Liver (tissue), 9 donors: Measurements from ENCODE around the gene ZFAND3. TPM values are rescaled to one million over a fixed set of nuclear protein-coding genes. Genes with fewer than 3 reads are reported as not detected.

ENCODE experiments used
- DNase-seq: peaks from one replicate; pipeline ENCODE4 v3.0.0-alpha.2; 2017; ENCODE audit warnings: low spot score
- H3K27ac ChIP-seq, 2 donors: one replicate each; pipeline ENCODE4 v1.7.0; 2013; ENCODE audit warnings: inconsistent platforms in 2 of 2, low read length in 2 of 2, control low read depth in 1 of 2, low read depth in 1 of 2, mild to moderate bottlenecking in 1 of 2
- H3K27me3 ChIP-seq, 4 donors: one replicate each; pipeline versions ENCODE4 v1.6.1 to v1.7.0; 2013; ENCODE audit warnings: low read length in 3 of 4, inconsistent platforms in 1 of 4, mild to moderate bottlenecking in 1 of 4, moderate library complexity in 1 of 4; ENCODE audit not compliant: control insufficient read depth in 4 of 4, insufficient read depth in 4 of 4
- H3K36me3 ChIP-seq, 4 donors: one replicate each; pipeline versions ENCODE4 v1.6.1 to v1.7.0; 2013; ENCODE audit warnings: low read length in 3 of 4, mild to moderate bottlenecking in 3 of 4, low read depth in 1 of 4, moderate library complexity in 1 of 4; ENCODE audit not compliant: control insufficient read depth in 4 of 4, insufficient read depth in 3 of 4
- H3K4me1 ChIP-seq, 4 donors: one replicate each; pipeline versions ENCODE4 v1.6.1 to v1.7.0; 2013; ENCODE audit warnings: low read length in 3 of 4, mild to moderate bottlenecking in 3 of 4, moderate library complexity in 1 of 4; ENCODE audit not compliant: control insufficient read depth in 4 of 4, insufficient read depth in 4 of 4
- H3K4me3 ChIP-seq, 3 donors: one replicate each; pipeline versions ENCODE4 v1.6.1 to v1.7.0; 2013; ENCODE audit warnings: low read length in 3 of 3, control low read depth in 1 of 3, low read depth in 1 of 3, mild to moderate bottlenecking in 1 of 3
- H3K9ac ChIP-seq, 2 donors: one replicate each; pipeline ENCODE4 v1.7.0; 2013; ENCODE audit warnings: low read length in 2 of 2, mild to moderate bottlenecking in 2 of 2, moderate library complexity in 2 of 2, control low read depth in 1 of 2, low read depth in 1 of 2
- H3K9me3 ChIP-seq, 4 donors: one replicate each; pipeline versions ENCODE4 v1.6.1 to v1.7.0; 2013; ENCODE audit warnings: low read length in 3 of 4; ENCODE audit not compliant: control insufficient read depth in 4 of 4
- EGR1 ChIP-seq, 2 donors: IDR thresholded peaks; 2 replicates each; pipeline ENCODE4 v1.6.1; 2016 to 2018; ENCODE audit warnings: antibody characterized with exemption in 2 of 2, low read depth in 2 of 2
- FOXA1 ChIP-seq: IDR thresholded peaks from 2 replicates; pipeline ENCODE4 v1.6.1; 2016; ENCODE audit warnings: antibody characterized with exemption
- FOXA2 ChIP-seq: IDR thresholded peaks from 2 replicates; pipeline ENCODE4 v1.6.1; 2016; ENCODE audit warnings: antibody characterized with exemption
- HNF4G ChIP-seq: IDR thresholded peaks from 2 replicates; pipeline ENCODE4 v1.6.1; 2016; ENCODE audit warnings: antibody characterized with exemption
- RAD21 ChIP-seq, 2 donors: IDR thresholded peaks; 2 replicates each; pipeline ENCODE4 v1.6.1; 2016; ENCODE audit warnings: antibody characterized with exemption in 2 of 2, mild to moderate bottlenecking in 2 of 2
- RXRA ChIP-seq, 2 donors: IDR thresholded peaks; 2 replicates each; pipeline ENCODE4 v1.6.1; 2017 to 2018; ENCODE audit warnings: antibody characterized with exemption in 2 of 2, mild to moderate bottlenecking in 1 of 2
- TAF1 ChIP-seq: conservative IDR thresholded peaks from 2 replicates; pipeline ENCODE4 v1.6.1; 2016; ENCODE audit warnings: antibody characterized with exemption, mild to moderate bottlenecking
- YY1 ChIP-seq: IDR thresholded peaks from 2 replicates; pipeline ENCODE4 v1.6.1; 2016; ENCODE audit warnings: antibody characterized with exemption, mild to moderate bottlenecking
- WGBS: extraction: QIAGEN DNeasy Blood & Tissue Kit; methylation state at CpG from one replicate; pipeline ENCODE4 v1.1.7; 2013; 5-methylcytosine and 5-hydroxymethylcytosine counted together
- polyA plus RNA-seq, 2 donors: library from polyadenylated mRNA; stranded (reverse) in 1 of 2; unstranded in 1 of 2; fragments of 200-250 nt in 1 of 2; fragments of >200 nt in 1 of 2; fragmentation: Nextera tagmentation in 1 of 2; extraction: Ambion mirVana in 1 of 2; gene quantifications; one replicate each; pipeline versions ENCODE4 v1.2.1 to v1.2.3, GENCODE V29; 2013 to 2015
- total RNA-seq, 2 donors: library from RNA; depleted of rRNA; stranded (reverse); fragments of >200 nt; gene quantifications; one replicate each; pipeline ENCODE4 v1.2.3, GENCODE V29; 2014
- TF ChIP-seq, protein P1 (sequence below): IDR thresholded peaks from 2 replicates; pipeline ENCODE4 v1.6.1; 2016; ENCODE audit warnings: antibody characterized with exemption, mild to moderate bottlenecking
- TF ChIP-seq, protein P2 (sequence below): fragments of 150-350 bp; IDR thresholded peaks from 2 replicates; pipeline ENCODE4 v1.5.1; 2017; ENCODE audit warnings: improper control_type of control experiment, low read depth, low read length; ENCODE audit not compliant: missing input control
- TF ChIP-seq, protein P3 (sequence below): IDR thresholded peaks from 2 replicates; pipeline ENCODE4 v1.6.1; 2016; ENCODE audit warnings: antibody characterized with exemption
- TF ChIP-seq, protein P4 (sequence below): IDR thresholded peaks from 2 replicates; pipeline ENCODE4 v1.6.1; 2016; ENCODE audit warnings: antibody characterized with exemption
- donor health status: healthy.
- donor health status: healthy.
- donor health status: healthy.
- donor health status: healthy.
- donor health status: healthy.

ZFAND3 gene
- total and polyA plus RNA-seq, 4 donors: 7.7 to 37.5 (median 23.1) TPM

DNA sequence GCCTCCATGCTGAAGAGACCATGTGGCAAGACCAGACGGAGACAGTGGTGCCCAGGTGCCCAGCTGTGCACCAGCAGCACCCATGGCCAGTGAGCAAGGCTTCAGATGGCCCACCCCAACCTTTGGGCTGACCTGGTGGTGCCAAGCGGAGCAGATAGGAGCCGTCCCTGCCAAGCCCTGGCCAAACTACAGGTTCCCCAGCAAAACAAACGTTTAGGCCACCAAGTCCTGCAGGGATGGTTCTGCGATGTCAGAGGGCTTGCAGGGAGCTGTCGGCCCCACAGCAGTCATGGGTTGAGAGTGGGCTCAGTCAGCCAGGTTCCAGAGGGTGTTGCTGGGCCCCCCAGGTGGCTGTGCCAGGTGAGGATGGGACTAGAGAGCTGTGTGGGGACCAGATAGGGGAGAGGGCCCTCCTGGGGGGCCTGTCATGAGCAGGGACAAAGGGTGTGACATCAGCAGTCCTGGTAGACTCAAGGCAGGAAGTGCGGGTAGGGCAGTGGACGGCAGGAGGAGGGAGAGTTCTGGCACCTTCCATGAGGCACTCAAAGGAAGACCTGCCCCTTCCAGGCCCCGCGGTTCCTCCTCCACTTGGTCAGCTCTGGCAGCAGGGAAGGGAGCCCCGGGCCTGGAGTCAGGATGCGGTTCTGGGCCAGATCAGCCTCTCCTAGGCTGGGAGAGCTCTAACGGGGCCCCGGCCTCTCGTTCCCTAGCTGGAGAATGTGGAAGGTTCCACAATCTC lies 342.4 kb downstream of the ZFAND3 start (continued):
- TF ChIP-seq EGR1 (IDR thresholded peaks at IDR 0.05; ENCODE audit: low read depth in 2 of 2) (no peak), HNF4G (no peak), FOXA1 (no peak), RXRA (IDR thresholded peaks at IDR 0.05) (no peak), RAD21 (IDR thresholded peaks at IDR 0.05) (no peak)

DNA sequence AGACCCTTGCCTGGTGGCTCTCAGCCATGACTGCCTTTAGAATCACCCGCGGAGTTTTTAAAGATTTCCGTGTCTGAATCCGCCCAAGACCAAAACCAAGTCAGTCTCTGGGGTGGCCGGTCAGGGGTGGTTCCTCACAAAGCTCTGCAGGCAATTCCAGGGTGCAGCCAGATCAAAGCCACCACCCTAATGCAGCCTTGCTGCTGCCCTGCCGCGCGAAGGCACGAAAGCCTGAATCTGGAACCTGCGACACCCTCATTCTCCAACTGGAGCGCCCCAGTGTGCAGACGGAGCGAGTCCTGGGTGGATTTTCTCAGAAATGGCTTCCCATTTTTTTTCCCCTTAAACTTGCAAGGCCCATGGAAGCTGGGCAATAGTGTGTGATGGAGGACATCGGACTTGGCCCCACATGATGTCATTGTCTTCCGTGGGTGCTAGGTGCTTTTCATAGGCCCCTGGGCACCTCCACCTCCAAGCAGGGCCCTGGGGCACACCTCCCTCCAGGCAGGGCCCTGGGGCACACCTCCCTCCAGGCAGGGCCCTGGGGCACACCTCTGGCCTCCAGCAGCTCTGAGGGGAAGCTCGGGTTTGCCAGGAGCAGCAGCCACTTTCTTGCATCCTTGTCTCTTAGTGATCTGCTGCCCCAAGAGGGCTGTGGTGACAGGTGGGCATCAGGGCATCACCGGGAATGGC lies 343.1 kb downstream of the ZFAND3 start:
- TF ChIP-seq, protein P1, sequence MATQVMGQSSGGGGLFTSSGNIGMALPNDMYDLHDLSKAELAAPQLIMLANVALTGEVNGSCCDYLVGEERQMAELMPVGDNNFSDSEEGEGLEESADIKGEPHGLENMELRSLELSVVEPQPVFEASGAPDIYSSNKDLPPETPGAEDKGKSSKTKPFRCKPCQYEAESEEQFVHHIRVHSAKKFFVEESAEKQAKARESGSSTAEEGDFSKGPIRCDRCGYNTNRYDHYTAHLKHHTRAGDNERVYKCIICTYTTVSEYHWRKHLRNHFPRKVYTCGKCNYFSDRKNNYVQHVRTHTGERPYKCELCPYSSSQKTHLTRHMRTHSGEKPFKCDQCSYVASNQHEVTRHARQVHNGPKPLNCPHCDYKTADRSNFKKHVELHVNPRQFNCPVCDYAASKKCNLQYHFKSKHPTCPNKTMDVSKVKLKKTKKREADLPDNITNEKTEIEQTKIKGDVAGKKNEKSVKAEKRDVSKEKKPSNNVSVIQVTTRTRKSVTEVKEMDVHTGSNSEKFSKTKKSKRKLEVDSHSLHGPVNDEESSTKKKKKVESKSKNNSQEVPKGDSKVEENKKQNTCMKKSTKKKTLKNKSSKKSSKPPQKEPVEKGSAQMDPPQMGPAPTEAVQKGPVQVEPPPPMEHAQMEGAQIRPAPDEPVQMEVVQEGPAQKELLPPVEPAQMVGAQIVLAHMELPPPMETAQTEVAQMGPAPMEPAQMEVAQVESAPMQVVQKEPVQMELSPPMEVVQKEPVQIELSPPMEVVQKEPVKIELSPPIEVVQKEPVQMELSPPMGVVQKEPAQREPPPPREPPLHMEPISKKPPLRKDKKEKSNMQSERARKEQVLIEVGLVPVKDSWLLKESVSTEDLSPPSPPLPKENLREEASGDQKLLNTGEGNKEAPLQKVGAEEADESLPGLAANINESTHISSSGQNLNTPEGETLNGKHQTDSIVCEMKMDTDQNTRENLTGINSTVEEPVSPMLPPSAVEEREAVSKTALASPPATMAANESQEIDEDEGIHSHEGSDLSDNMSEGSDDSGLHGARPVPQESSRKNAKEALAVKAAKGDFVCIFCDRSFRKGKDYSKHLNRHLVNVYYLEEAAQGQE: no peak
- TF ChIP-seq, protein P2, sequence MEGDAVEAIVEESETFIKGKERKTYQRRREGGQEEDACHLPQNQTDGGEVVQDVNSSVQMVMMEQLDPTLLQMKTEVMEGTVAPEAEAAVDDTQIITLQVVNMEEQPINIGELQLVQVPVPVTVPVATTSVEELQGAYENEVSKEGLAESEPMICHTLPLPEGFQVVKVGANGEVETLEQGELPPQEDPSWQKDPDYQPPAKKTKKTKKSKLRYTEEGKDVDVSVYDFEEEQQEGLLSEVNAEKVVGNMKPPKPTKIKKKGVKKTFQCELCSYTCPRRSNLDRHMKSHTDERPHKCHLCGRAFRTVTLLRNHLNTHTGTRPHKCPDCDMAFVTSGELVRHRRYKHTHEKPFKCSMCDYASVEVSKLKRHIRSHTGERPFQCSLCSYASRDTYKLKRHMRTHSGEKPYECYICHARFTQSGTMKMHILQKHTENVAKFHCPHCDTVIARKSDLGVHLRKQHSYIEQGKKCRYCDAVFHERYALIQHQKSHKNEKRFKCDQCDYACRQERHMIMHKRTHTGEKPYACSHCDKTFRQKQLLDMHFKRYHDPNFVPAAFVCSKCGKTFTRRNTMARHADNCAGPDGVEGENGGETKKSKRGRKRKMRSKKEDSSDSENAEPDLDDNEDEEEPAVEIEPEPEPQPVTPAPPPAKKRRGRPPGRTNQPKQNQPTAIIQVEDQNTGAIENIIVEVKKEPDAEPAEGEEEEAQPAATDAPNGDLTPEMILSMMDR: no peak
- TF ChIP-seq, protein P3, sequence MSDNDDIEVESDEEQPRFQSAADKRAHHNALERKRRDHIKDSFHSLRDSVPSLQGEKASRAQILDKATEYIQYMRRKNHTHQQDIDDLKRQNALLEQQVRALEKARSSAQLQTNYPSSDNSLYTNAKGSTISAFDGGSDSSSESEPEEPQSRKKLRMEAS: no peak
- TF ChIP-seq EGR1 (IDR thresholded peaks at IDR 0.05; ENCODE audit: low read depth in 2 of 2) (no peak), RAD21 (IDR thresholded peaks at IDR 0.05) (no peak), YY1 (no peak), FOXA2 (no peak), HNF4G (no peak), TAF1 (no peak)
- TF ChIP-seq, protein P4, sequence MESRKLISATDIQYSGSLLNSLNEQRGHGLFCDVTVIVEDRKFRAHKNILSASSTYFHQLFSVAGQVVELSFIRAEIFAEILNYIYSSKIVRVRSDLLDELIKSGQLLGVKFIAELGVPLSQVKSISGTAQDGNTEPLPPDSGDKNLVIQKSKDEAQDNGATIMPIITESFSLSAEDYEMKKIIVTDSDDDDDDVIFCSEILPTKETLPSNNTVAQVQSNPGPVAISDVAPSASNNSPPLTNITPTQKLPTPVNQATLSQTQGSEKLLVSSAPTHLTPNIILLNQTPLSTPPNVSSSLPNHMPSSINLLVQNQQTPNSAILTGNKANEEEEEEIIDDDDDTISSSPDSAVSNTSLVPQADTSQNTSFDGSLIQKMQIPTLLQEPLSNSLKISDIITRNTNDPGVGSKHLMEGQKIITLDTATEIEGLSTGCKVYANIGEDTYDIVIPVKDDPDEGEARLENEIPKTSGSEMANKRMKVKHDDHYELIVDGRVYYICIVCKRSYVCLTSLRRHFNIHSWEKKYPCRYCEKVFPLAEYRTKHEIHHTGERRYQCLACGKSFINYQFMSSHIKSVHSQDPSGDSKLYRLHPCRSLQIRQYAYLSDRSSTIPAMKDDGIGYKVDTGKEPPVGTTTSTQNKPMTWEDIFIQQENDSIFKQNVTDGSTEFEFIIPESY: no peak
- no peak for DNase-seq
- H3K36me3 ChIP-seq: no peaks in the 10 kb centered on the region
- 97% methylated on average over 17 of the region's 17 CpGs for WGBS
- H3K4me3 ChIP-seq: no peak overlapping the region
- no peak overlapping the region for H3K27ac ChIP-seq
- no peaks in the 10 kb centered on the region for H3K27me3 ChIP-seq
- H3K9ac ChIP-seq: no peak overlapping the region
- no peaks in the 10 kb centered on the region for H3K9me3 ChIP-seq
- peaks cover 8 to 21% (median 12%) of the 10 kb centered on the region in 4 donors for H3K4me1 ChIP-seq
